Testis (tissue), 2 donors: ENCODE results near the gene DPF3.

ENCODE experiments used
- CTCF ChIP-seq, 3 experiments: fragments of 450-650 bp in 2 of 3; fragments of 200-600 bp in 1 of 3; sonication (generic) in 1 of 3; IDR thresholded peaks; one replicate each; pipeline ENCODE4 v1.5.1; 2016 to 2019; ENCODE audit warnings: antibody characterized with exemption in 3 of 3, mild to moderate bottlenecking in 2 of 3, moderate library complexity in 1 of 3
- POLR2A ChIP-seq: fragments of 450-650 bp; IDR thresholded peaks from one replicate; pipeline ENCODE4 v1.6.1; 2017; ENCODE audit warnings: antibody characterized with exemption, mild to moderate bottlenecking, moderate library complexity

- TF ChIP-seq CTCF (IDR thresholded peaks at IDR 0.05) (no peak), POLR2A (no peak)
Measured at GRCh38 chr14:72740966-72741825, 152.7 kb downstream of the DPF3 start.
